NK-92 (cell line): ENCODE results near the gene CHD2.

Experiments
- DNase-seq: peaks from one replicate; lab custom pipeline; 2025; ENCODE audit not compliant: unreplicated experiment; lab: John Stamatoyannopoulos, UW

CHD2 gene

GRCh38 chr15:92885224-92886041 is 14.7 kb upstream of the CHD2 start:
- no peak for DNase-seq

GRCh38 chr15:92886042-92886537 is 14.0 kb upstream of the CHD2 start:
- no peak for DNase-seq

DNA sequence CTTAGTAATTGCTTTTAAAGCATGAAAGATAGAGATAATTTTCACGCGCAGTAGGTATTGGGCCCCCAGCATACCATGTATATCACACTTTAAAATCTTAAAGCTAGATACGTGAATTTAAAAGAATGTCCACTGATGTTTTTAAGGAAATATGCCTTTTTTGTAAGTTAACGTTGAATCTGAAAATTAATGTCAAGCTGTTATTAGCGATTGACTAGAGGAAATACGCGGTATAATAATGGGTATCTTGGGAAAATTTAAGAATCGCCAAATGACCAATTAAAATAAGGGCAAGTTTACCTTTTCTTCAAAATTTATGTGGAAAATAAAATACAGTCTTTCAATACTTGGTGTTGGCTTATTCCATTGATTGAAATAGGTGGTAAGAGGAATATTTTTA is 13.3 kb upstream of the CHD2 start:
- no peak for DNase-seq

DNA sequence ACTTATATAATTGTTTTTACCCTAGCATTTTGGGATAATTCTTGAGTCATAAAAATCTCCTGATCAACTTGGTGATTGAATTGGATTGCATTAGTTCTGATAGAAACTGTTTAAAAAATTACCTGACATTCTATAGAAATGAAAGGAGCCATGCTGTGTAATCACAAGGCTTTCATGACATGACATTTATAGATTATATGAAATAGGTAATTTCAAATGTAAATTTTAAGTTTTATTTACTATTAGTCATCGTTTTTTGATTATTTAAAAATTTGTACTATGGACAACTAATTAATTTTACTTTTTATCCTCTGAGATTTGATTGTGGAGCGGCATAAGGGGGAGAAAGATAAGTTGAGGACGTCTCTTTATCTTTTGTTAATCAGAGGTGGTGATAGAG is 12.3 kb upstream of the CHD2 start:
- no peak for DNase-seq

DNA sequence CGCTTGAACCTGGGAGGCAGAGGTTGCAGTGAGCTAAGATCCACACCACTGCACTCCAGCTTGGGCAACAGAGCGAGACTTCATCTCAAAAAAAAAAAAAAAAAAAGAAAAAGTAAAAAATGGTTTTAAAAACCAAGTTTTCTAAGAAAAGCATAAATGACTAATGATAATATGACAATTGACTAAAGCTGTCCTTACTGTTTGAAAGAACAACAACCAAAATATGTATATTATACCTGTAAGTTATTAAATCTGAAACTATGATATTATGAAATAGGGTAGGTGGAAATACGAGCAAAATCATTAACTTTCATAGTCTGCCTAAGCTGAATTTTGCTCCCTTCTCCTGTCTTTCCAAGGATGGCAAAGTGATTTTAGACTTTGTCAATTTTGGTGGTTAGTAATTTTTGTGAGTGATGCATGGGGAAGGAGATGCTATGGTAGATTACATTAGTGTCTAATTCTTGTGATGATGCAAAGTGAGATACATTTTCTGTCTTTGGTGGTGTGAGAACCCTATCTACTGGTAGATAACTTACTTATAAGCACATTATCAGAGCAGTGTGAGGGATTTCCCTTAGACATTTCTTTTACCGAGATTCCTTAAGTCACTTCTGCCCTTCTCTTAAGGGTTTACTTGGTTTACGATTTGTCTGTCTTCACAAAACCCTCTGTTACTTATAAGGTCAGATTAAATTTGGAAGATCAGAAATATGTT is 10.6 kb upstream of the CHD2 start:
- no peak for DNase-seq

DNA sequence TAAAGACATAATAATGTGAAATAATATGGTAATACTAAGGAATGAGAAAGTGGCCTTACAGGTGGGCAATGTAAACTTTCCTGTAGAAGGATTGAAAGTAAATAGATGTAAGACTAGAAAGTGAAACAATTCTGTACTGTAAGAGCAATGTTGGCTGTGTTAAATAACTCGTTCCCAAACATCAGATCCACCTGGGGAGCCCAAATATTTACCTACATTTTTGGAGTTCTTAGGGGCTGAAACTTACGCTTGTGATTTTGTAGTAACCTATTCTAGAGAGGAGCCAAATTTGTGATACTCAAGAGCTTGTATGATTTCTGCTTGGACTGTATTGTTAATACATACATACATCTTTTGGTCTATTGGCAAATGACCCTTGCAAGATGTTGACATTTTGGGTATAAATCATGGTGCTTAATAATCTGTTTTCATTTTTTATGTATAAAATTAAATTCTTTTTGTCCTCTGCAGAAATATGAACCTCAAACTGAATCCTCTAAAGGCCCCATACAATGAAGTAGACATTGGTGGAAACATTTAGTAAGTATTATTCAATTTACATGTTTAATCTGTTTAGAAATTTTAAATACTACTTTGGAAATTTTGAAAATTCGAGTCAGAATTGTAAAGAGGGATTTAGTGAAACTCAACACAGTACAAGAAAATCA is 8.5 kb upstream of the CHD2 start:
- no peak for DNase-seq

DNA sequence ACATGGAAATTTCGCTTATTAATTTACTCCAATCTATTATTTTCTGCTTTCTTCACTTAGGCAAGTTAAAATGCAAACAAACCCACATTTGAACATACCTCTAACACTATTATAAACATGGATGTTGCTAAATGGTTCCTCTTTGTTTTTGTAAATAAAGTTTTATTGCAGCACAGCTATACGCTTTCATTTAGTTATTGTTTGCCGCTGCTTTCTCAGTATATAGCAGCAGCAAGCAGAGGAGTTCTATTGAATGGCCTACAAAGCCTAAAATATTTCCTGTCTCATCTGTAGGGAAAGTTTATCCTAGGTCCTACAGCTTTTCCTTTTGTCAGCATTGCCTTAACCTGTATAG is 7.9 kb upstream of the CHD2 start:
- no peak for DNase-seq

DNA sequence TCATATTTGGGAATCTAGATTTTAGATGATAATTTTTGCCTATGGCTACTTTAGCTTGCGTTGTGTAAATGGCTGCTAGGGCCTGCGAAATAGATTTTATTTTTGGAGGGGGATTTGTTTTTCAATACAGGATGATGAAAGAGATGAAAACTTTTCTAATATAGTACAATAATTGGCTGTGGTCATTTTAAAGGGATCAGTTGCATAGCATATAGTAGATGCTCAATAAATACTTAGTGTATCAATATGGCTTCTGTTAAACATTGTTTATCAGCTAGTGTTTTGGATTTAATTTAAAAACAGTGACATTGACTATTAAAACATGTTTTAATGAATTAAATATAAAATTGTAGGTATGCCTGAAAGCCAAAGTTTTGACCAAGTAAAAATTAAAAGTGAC is 6.9 kb upstream of the CHD2 start:
- no peak for DNase-seq

DNA sequence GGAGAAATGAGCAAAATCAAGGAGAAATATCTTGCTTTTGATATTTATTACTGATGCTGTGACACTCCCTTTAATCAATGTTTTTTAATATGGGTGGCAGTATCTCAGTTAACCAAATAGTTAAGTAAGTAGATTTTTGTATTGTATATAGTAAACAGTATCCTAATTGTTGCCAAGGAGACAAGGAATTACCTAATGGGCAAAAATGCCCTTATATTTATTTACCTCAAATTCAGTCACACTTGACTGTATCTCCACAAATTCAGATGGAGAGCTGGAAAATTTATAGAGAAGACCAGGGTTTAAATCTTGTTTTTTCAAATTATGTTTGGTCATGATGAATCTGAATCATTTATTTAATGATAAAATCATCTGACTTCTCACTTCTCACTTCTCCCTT is 3.6 kb upstream of the CHD2 start:
- DNase-seq = no peak

DNA sequence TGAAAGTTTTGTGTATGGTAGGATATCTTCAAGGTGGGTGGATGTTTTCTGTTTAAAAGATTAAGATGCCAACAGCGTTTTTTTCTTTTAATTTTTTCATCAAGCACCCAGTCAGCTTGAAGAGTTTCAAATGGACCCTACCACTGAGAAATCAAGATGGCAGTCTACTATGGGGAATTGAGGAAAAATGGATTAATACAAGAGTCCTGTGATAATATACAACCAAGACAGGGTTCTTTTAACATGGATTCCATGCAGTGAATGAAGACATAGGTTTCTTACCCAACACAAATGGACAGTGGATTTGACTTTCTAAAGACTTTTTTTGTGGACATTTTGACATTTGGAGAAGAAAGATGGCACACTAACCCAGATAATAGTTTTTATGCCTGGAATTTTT is 2.5 kb upstream of the CHD2 start:
- DNase-seq = no peak

DNA sequence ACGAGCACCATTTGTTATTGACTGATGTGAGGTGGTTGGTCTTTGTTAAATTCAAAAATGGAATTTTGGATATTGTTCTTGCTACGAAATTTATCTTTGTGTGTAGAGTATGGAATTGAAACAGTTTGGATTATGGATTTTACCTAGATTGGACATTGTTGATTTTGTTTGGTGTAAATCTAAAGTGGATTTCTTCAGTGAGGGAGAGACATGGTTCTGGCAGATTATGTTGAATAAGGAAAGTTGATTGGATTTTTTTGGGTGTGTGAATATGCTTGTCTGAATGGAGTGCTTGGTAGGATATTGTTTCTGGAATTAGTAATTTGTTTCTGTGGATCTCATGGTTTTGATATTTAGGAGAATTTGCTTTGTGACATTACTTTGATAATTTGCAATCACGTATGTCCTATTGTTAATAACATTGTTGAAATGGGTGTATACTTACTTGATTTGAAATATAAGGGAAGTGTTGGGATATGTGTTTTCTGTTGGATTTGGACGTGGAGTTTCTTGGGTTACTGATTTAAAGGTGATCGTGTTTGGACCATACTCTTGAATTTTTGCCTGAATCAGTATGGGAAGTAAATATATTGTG is 1.0 kb upstream of the CHD2 start:
- no peak for DNase-seq

GRCh38 chr15:92899601-92899947 is 550 bp upstream of the CHD2 start:
- no peak for DNase-seq

GRCh38 chr15:92900731-92901071 is 577 bp downstream of the CHD2 start:
- no peak for DNase-seq

DNA sequence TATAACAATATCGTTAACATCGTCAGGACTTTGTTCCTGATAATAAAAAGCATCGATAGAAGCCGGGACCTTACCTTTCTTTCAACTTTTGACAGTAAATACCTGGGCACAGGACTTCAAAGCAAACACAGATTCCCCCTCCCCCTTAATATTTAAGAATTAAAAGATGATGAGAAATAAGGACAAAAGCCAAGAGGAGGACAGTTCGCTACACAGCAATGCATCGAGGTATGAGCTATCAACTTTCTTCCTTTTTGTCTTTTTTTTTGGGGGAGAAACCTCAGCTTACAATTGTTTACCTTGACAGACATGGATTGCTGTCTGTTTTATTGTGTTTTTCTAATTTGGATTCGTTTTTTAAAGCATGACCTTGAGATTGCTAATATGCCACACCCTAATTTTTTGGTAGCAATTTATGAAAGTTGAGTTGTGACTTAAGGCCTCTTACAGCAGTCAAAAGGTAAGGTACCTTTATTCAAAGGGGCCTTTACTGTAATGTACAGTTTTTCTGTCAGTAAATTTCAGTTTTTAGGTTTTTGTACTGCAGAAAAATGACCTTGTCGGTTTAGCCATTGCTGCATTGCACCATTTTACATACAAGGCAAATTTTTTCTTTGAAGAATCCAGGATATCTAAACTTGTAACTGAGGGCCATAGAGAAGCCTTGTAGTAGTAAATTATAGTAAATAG is 1.1 kb downstream of the CHD2 start:
- no peak for DNase-seq

DNA sequence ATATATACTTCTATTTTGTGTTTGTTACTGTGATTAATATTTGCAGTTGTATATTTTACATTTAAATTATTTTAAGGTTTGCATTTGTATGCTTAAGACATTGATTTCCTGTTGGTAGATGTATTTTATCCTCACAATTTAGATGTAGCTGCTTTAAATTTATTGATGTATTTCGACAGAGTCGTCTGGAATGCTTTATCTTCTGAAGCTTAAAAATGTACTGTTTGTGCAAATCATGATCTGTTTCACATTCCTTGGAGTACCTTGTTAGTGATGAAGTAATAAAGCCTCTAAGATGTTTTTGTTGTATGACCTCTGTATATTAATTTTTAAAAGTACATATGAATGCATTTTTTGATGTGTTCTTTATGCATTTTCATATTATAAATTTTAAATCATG is 1.9 kb downstream of the CHD2 start:
- no peak for DNase-seq

GRCh38 chr15:92902737-92903593 is 2.8 kb downstream of the CHD2 start:
- DNase-seq = no peak

GRCh38 chr15:92903631-92903965 is 3.5 kb downstream of the CHD2 start:
- DNase-seq = no peak

- peak; percentile 94 for DNase-seq
Measured at GRCh38 chr15:92903966-92904721, 4.0 kb downstream of the CHD2 start.

GRCh38 chr15:92904722-92905571 is 4.8 kb downstream of the CHD2 start:
- no peak for DNase-seq
